GM12891 (cell line): ENCODE measurements around the gene CACTIN.

ENCODE experiments used
- POLR2A ChIP-seq: IDR thresholded peaks from 2 replicates; pipeline ENCODE4 v1.6.1; 2011; ENCODE audit warnings: low read depth, low read length, control low read depth
- POLR2AphosphoS5 ChIP-seq: IDR thresholded peaks from 2 replicates; pipeline ENCODE4 v1.6.1; 2011; ENCODE audit warnings: low read depth, low read length, control low read depth
- POU2F2 ChIP-seq: IDR thresholded peaks from 2 replicates; pipeline ENCODE4 v1.6.1; 2011; ENCODE audit warnings: low read depth, mild to moderate bottlenecking, control low read depth, low read length, moderate library complexity
- SPI1 ChIP-seq: IDR thresholded peaks from 2 replicates; pipeline ENCODE4 v1.6.1; 2011; ENCODE audit warnings: low read depth, low read length, control low read depth
- TAF1 ChIP-seq: IDR thresholded peaks from 2 replicates; pipeline ENCODE4 v1.6.1; 2011; ENCODE audit warnings: low read depth, low read length, control low read depth

GRCh38 chr19:3667766-3668165 is 41.2 kb upstream of the CACTIN start:
- TF ChIP-seq POLR2AphosphoS5 (no peak), POLR2A (no peak), SPI1 (no peak), TAF1 (no peak), POU2F2 (no peak)
